ENCODE data around the gene ZNF500.
A peak's percentile ranks its signal among the peaks of the same experiment; 100 is the strongest.
"Not testable (repeated sequence)": the region's sequence is repeated elsewhere in the genome, so short reads cannot be mapped to it uniquely, and the experiment has no call there.

ZNF500 gene

GRCh38 chr16:4795828-4796572 lies 29.0 kb upstream of the ZNF500 start:
- no peak for DNase-seq

GRCh38 chr16:4795181-4795827 lies 28.3 kb upstream of the ZNF500 start, which contains the start of gene SMIM22:
Gene SMIM22 (plus strand): TSS chr16:4795369. CDS start chr16:4795735, 366 bp downstream.
- peak; percentile 83 for DNase-seq

DNA sequence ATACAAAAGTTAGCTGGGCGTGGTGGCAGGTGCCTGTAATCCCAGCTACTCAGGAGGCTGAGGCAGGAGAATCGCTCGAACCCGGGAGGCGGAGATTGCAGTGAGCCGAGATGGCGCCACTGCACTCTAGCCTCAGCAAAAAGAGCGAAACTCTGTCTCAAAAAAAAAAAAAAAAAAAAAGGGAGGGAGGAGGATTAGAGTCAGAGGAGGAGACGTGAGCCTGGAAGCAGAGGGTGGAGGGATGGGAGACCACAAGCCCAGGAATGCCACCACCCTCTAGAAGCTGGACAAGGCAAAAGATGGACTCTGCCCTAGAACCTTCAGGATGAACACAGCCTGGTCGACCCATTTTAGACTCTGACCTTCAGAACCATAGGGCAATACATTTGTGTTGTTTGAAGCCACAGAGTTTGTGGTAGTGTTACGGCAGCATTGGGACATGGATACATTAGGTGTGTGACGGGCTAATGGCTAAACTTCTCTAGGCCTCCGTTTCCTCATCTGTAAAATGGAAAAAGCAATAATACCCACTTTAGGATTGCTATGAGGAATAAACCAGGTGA lies 26.1 kb upstream of the ZNF500 start:
- no peak for DNase-seq

GRCh38 chr16:4790871-4791270 lies 23.9 kb upstream of the ZNF500 start:
- no peak for DNase-seq

DNA sequence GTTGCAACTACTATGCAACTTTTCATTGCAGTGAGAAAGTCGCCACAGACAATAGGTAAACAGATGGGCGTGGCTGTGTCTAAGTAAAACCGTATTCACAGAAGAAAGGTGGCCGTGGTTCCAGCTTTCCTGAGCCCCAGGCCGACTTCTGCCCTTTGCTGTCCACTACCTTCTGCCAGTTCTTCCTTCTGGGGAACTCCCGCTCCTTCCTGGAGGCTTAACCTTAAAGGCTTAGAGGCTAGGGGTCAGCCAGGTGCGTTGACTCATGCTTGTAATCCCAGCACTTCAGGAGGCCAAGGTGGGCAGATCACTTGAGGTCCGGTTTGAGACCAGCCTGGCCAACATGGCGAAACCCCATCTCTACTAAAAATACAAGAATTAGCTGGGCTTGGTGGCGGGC lies 23.3 kb upstream of the ZNF500 start:
- DNase-seq = no peak

GRCh38 chr16:4788910-4789309 lies 21.9 kb upstream of the ZNF500 start:
- no peak for DNase-seq

- no peak for DNase-seq
These were observed 21.5 kb upstream of the ZNF500 start for GRCh38 chr16:4788489-4788889.

- no peak for DNase-seq
These were observed 20.9 kb upstream of the ZNF500 start, which contains the start of gene SEPTIN12 for GRCh38 chr16:4787627-4788482. Gene SEPTIN12 (minus strand): TSS chr16:4788345. CDS start chr16:4787645, 700 bp downstream.

- DNase-seq = no peak
These were observed 20.1 kb upstream of the ZNF500 start for GRCh38 chr16:4787068-4787467.

GRCh38 chr16:4785758-4786433 lies 18.9 kb upstream of the ZNF500 start:
- DNase-seq = no peak

DNA sequence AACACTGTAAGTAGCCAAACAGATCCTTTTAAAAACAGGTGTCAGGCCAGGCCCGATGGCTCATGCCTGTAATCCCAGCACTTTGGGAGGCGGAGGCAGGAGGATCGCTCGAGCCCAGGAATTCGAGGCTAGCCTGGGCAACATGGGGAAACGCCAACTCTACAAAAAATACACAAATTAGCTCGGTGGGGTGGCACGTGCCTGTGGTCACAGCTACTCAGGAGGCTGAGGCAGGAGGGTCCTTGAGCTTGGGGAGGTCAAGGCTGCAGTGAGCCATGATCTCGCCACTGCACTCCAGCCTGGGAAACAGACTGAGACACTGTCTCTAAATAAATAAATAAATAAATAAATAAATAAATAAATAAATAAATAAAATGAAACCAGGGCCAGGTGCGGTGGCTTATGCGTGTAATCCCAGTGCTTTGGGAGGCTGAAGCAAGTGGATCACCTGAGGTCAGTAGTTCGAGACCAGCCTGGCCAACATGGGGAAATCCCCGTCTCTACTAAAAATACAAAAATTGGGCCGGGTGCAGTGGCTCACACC lies 17.6 kb upstream of the ZNF500 start:
- not testable (repeated sequence) for DNase-seq

DNA sequence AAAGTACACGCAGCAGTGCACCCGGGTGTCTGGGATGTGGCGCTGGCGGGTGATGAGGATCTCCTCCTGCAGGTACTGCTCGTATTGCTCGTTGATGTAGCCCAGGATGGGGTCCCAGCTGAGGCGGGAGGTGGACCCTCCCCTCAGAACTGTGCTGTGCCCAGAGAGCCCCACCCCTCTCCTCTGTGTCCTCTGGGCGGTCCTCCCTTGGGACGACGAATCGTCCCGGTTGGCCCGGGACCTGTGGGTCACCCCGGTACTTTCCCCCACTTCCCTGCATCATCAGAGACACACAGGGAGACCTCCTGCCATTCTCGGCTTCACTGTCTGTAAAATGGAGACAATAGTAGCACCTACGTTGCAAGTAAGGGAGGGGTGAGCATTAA lies 17.0 kb upstream of the ZNF500 start:
- no peak for DNase-seq

GRCh38 chr16:4783251-4783950 lies 16.4 kb upstream of the ZNF500 start:
- no peak for DNase-seq

DNA sequence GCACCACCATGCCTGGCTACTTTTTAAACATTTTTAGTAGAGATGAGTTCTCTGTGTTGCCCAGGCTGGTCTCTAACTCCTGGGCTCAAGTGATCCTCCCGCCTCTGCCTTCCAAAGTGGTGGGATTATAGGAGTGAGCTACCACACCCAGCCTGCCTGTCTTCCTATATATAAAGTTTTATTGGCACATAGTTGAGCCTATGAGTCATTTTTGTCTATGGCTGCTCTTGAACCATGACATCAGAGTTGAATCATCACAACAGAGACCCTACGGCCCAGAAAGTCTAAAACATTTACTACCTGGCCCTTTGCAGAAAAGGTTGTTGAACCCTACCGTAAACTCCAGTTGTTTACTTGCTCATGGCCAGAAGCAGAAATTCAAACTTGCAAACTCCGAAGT lies 13.3 kb upstream of the ZNF500 start:
- DNase-seq = no peak

DNA sequence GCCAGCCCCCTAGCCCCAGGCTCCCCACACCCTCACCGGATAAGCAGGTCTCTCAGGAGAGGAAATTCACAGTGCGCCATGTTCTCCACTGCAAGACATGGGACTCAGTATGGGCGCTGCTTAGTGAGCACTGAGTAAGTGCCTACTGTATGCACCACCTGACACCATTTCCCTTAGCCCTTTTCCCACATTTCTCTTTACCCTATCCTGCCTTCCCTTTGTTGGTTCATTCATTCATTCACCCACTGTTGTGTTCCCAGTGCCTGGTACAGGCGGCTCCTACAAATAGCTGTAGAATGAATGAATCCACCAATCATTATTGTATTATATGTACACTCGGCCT lies 11.1 kb upstream of the ZNF500 start:
- no peak for DNase-seq

DNA sequence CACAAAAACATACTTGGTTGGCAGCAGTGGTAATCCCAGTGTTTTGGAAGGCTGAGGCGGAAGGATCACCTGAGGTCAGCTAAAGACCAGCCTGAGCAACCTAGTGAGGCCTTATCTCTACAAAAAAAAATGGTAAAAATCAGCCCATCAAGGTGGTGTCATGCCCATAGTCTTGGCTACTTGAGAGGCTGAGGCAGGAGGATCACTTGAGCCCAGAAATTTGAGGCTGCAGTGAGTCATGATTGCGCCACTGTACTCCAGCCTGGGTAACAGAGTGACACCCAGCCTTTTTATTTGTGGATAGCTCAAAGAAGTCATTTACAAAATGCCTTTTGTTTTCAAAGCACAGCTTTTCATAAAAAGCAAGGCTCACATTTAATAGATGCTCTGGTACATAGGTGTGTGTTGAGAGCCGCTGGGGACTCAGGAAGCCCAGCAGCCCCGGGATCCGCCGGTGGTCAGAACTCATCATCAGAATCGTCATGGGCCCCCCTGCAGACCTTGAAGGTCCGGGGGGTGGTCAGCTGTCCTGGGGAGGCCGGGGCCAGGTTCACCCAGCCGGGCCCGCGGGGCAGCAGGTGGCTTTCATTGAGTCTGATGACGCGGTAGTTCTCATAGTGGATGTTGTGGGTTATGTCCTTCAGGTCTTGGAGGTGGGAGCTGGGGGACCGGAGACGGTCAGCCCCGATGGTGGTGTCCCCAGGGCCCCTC lies 10.5 kb upstream of the ZNF500 start:
- DNase-seq = no peak

GRCh38 chr16:4776141-4776705 lies 9.3 kb upstream of the ZNF500 start:
- DNase-seq = no peak

- no peak for DNase-seq
These were observed 8.0 kb upstream of the ZNF500 start for GRCh38 chr16:4775005-4775404.

- no peak for DNase-seq
These were observed 5.4 kb upstream of the ZNF500 start for GRCh38 chr16:4772351-4772750.

- no peak for DNase-seq
These were observed 4.7 kb upstream of the ZNF500 start for GRCh38 chr16:4771646-4772045.

GRCh38 chr16:4769306-4769638 lies 2.3 kb upstream of the ZNF500 start:
- DNase-seq = no peak
